Activated effector memory CD4-positive, alpha-beta T cell treated with anti-CD3 and anti-CD28 coated beads, Interleukin-2, amount 50 U/mL, for 16 hours (primary cell): ENCODE results near the gene BLTP3B.

Experiments used
- DNase-seq: peaks from one replicate; pipeline ENCODE4 v3.0.0-alpha.2; 2020

The BLTP3B gene

DNA sequence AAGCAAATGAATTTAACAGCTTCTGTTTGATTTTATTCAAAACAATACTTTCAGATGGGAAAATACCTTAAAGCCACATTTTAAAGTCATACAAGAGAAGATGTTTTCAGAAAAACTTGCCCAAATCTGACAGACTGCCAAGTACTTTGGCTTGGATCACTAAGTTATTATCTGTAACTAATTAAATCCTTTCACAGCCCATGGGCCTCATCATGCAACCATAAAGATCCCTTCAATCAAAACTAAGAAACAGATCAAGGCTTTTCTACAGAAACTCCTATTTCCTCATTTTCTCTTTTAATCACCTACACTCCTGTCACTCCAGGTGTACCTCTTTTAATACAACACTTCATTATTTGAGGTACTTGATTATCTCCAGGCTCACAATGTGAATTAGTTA lies 28.1 kb downstream of the BLTP3B start:
- no peak for DNase-seq

DNA sequence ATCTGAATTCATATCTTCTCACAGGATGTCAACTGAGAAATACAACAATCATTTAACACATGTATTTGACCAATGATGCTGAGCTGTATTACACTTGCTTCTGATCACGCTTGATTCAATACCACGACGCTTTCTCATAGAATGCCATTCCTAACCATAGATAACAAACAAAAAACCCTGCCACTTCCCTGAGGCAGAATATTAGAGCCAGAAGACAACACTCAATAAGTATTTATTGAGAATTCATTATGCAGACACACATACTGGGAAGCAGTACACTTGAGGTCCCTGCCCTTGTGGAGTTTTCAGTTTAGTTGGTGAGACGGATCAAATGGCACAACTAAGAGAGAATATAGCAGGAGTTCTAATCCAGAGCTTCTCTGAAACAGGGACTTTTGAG lies 32.4 kb downstream of the BLTP3B start:
- no peak for DNase-seq

DNA sequence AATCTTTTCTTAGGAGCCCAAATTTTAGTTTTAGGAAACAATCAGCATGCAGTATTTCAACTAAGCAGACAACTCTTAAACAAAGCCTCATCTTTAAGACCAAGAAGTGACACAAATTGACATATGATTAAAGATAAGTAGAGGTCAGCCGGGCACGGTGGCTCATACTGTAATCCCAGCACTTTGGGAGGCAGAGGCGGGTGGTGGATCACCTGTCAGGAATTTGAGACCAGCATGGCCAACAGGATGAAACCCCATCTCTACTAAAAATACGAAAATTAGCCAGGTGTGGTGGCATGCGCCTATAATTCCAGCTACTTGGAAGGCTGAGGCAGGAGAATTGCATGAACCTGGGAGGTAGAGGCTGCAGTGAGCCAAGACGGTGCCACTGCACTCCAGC lies 35.8 kb downstream of the BLTP3B start:
- no peak for DNase-seq

DNA sequence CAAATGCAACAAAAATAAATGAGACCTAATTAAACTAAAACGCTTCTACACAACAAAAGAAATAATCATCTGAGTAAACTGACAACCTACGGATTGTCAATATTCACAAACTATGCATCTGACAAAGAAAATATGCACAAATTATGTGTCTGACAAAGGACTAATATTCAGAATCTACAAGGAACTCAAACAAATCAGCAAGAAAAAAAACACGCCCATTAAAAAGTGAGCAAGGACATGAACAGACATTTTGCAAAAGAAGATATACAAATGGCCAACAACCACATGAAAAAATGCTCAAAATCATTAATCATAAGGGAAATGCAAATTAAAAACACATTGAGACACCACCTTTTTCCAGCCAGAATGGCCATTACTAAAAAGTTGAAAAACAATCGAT lies 37.0 kb downstream of the BLTP3B start:
- no peak for DNase-seq

DNA sequence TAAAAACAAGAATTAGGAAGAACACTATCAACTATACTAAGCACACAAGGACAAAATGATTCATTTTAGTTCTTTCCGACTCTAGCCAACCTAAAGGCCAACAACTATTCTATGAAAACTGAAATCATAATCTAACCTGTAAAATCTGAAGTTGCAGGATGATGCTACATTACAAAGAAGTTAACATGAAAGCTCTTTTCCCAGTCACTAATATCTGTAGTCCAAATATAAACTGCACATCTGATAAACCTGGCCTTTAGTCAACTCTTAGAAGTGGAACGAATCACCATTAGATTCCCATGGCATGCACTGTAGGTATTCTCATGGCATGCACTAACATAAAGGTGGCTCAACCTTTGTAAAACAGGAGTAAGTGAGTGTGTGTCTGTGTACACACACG lies 41.7 kb downstream of the BLTP3B start:
- no peak for DNase-seq
